Cortex of kidney (tissue), 1 donor: ENCODE measurements around the gene ESCO1.
"Not testable (repeated sequence)": the region's sequence is repeated elsewhere in the genome, so short reads cannot be mapped to it uniquely, and the experiment has no call there.

Experiments
- DNase-seq: peaks from one replicate; lab custom pipeline; 2025; lab: John Stamatoyannopoulos, UW

The ESCO1 gene, protein sequence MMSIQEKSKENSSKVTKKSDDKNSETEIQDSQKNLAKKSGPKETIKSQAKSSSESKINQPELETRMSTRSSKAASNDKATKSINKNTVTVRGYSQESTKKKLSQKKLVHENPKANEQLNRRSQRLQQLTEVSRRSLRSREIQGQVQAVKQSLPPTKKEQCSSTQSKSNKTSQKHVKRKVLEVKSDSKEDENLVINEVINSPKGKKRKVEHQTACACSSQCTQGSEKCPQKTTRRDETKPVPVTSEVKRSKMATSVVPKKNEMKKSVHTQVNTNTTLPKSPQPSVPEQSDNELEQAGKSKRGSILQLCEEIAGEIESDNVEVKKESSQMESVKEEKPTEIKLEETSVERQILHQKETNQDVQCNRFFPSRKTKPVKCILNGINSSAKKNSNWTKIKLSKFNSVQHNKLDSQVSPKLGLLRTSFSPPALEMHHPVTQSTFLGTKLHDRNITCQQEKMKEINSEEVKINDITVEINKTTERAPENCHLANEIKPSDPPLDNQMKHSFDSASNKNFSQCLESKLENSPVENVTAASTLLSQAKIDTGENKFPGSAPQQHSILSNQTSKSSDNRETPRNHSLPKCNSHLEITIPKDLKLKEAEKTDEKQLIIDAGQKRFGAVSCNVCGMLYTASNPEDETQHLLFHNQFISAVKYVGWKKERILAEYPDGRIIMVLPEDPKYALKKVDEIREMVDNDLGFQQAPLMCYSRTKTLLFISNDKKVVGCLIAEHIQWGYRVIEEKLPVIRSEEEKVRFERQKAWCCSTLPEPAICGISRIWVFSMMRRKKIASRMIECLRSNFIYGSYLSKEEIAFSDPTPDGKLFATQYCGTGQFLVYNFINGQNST

DNA sequence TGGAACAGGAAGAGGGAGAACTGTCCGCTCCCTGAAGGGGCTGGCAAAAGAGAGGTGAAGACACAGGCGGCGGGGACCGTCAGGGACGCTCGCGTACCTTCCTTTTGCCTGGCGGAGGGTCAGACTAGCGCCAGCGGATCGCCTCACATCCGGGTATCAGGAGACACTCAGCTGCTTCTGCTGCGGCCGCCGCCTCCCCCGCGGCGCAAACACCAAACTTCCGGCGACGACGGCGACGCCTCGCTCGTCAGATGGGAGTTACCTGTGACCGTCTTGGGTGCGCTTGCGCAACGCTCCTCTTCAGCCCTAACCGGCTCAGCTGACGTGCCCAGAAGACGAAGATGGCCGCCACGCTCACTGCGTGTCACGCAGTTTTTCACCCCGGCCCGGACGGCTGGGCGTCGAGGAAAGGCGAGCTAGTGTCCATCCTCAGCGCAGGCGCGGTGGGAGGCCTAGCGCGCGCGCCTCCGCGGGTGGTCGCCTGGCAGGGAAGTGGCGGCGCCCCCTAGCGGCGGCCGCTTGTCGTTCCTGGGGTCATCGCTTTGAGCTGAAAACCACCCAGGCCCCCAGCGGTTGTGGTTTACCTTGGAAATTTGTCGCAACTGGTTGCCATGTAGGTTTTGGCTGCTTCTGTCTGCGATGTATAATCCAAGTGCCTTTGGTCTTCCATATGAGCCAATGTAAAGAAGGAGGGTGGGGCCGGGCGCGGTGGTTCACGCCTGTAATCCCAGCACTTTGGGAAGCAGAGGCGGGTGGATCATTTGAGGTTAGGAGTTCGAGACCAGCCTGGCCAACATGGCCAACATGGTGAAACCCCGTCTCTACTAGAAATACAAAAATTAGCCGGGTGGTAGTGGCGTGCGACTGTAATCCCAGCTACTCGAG, at the start of gene ESCO1:
TSS of gene ESCO1 (minus strand) at position 179 of the 885 bp plus-strand sequence. CDS start 25,861 bp downstream, outside the sequence.
- peak; percentile 99 for DNase-seq

DNA sequence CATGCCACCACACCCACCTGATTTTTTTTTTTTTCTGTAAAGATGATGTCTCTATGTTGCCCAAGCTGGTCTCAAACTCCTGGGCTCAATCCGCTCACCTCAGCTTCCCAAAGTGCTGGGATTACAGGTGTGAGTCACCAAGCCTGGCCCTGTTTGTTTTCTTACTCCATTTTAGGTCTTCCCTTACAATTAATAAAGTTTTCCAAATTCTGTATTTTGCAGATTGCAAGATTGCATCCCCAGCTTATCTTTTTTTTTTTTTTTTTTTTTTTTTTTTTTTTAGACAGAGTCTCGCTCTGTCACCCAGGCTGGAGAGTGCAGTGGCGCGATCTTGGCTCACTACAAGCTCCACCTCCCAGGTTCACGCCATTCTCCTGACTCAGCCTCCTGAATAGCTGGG, 39.9 kb upstream of the ESCO1 start:
- DNase-seq = not testable (repeated sequence)

DNA sequence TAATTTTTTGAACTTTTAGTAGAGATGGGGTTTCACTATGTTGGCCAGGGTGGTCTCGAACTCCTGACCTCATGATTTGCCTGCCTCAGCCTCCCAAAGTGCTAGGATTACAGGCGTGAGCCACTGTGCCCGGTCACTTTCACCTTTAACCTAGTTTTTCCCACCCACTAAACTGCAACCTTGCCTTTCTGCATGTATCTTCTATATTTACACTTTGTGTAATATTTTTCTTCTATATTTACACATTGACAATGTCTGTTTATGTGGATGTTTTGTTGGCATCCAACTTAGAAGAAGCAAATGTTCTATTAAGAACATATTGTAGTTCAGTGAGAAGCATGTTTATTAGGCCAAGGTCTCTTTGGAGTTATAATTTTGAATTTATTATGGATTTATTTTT, 38.3 kb upstream of the ESCO1 start:
- DNase-seq = no peak

DNA sequence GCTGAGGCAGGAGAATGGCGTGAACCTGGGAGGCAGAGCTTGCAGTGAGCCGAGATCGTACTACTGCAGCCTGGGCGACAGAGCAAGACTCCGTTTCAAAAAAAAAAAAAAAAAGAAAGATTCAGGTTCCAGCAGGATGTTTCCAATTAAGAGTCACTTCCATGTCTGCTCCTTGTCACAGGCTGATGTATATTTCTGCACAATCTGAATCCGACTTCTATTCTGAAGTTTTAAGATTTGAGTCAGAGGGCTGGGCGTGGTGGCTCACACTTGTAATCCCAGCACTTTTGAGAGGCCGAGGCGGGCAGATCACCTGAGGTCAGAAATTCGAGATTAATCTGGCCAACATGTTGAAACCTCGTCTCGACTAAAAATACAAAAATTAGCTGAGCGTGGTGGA, 36.3 kb upstream of the ESCO1 start:
- DNase-seq = no peak

DNA sequence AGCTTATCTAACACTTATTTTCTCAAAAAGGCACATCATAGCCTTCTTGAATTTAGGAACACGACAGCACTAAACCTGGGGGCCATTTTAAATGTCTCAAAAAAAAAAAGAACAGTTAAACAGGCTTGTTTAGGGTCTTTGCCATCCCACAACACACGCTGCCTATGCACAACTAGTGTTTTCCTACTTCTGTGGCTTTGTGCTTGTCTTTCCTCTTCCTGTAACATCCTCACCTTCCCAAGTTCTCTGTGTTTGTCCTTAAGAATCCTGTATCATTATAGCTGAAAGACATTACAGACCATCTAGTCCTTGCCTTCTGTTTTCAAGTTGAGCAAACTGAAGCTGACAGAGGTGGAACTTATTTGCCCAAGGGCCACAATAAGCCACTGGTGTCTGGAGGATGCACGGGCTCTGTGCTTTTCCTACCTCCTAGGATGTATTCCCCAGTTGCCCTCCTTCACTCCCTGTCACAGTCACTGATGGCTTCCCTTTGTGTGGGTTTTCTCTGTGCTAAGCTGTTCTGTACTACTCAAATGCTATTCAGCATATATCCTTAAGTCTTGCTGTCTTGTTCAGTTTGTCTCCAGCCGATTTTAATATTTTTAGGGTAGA, 34.2 kb upstream of the ESCO1 start:
- DNase-seq = no peak

DNA sequence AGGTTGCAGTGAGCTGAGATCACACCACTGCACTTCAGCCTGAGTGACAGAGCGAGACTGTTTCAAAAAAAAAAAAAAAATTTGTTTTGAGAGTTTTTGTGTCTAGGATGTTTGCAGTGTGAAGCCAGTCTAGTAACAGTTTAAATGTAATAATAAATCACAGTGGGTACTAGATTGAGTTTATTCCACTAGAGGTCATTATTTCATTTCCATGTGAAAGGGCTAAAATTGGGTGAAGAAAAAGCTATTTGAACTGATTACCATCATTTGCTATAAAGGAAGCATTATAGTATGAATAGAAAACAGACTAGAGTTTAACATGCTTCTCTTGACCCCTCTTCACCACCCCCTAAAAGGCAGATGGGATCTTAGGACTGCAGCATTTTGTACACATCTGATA, 31.9 kb upstream of the ESCO1 start:
- no peak for DNase-seq

- DNase-seq = no peak
These were observed 28.8 kb upstream of the ESCO1 start for GRCh38 chr18:21629089-21629832.

GRCh38 chr18:21621640-21622039, 21.1 kb upstream of the ESCO1 start:
- DNase-seq = not testable (repeated sequence)

GRCh38 chr18:21612125-21613039, 11.9 kb upstream of the ESCO1 start, which contains the start of gene SNRPD1:
Gene SNRPD1, plus strand, starts transcription at chr18:21612314. Its CDS starts 116 bp downstream, at chr18:21612430.
- DNase-seq = peak; percentile 9

- DNase-seq = not testable (repeated sequence)
These were observed 11.1 kb upstream of the ESCO1 start for GRCh38 chr18:21611401-21612124.

DNA sequence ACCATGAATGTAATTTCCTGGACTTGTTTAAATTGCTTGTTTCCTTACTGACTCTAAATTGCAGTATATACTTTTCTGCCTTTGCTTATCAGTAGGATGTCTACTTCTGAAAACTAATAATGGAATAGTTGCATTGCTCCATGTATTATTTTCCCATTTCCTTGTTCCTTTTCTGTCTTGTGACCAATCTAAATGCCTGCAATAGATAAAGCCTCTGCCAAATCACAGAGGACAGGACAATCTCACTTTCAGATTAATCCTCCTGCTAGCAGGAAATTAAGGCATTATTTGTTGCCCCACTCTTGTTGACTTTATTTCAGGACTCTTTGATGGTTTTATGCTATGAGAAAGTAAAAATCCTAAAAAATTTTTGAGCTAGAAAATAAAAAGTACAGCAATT, 4.7 kb upstream of the ESCO1 start:
- DNase-seq = no peak

DNA sequence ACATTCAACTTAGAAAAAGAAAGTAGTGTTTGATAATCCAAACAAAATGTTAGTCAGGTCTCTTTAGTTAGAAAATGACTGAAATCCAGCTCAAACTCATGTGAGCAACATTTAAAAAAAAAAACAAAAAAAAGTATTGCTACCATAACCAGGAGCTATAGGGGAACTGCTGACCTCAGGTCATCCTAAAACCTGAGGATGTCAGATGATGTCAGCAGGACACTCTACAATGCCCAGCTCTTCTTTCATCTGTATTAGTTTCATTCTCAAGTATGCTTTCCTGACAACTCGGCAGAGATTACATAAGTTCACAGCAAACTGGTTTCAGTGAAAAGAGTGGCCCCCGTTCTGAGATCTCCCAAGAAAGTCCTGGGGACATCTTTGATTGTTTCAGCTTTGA, 4.2 kb upstream of the ESCO1 start:
- DNase-seq = no peak

- DNase-seq = no peak
These were observed 1.7 kb upstream of the ESCO1 start for GRCh38 chr18:21602299-21602587.

GRCh38 chr18:21599585-21600525, 649 bp downstream of the ESCO1 start:
- peak; percentile 15 for DNase-seq

DNA sequence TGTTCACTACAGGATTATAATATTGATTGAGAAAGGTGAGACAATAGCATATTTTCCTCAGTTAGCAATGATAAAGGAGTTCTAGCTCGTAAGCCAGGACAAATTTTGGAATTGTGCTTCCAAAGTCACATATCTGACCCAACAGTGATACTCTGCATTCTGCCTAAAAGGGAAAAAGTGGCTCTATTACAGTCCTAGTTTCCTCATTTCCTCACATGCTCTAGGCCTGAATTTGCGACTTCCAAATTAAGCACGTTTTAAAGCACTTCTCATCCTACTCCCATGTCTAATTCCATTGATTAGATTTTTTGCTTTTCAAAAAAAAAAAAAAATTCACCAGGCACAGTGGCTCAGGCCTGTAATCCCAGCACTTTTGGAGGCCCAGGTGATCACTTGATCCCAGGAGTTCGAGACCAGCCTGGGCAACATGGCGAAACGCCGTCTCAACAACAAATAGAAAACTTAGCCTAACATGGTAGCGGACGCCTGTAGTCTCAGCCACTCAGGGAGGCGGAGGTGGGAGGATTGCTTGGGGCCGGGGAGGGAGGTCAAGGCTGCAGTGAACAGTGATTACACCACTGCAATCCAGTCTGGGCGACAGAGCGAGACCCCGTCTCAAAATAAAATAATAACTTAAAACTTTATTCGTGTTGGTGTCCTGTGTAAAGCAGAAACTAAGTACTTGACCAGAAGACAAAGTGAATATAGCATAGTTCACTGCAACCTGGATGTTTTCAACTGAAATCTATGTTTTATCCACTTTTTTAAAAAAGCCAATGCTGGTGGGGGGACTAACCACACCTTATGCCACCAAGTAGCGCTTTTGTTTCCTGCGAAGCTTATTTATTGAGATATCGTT, 1.5 kb downstream of the ESCO1 start:
- DNase-seq = no peak

GRCh38 chr18:21597620-21598019, 2.9 kb downstream of the ESCO1 start:
- DNase-seq = no peak
